Cardiac fibroblast (primary cell): Measurements from ENCODE around the gene SLC48A1.

Source experiments
- DNase-seq, 2 donors: peaks; one replicate each; pipeline versions ENCODE4 v3.0.0 to v3.0.0-alpha.2; 2010; ENCODE audit warnings: low read depth in 2 of 2
- H3K4me3 ChIP-seq, 2 donors: replicated peaks in 1 of 2; 1 replicate in 1 of 2; 2 replicates in 1 of 2; pipeline ENCODE4 v1.5.1; 2011; ENCODE audit warnings: low read depth in 2 of 2, low read length in 2 of 2, mild to moderate bottlenecking in 2 of 2, moderate library complexity in 1 of 2
- TF ChIP-seq, protein P1 (sequence below): IDR thresholded peaks from one replicate; pipeline ENCODE4 v1.5.1; 2011; ENCODE audit warnings: low read depth, mild to moderate bottlenecking, low read length, inconsistent platforms

The SLC48A1 gene

DNA sequence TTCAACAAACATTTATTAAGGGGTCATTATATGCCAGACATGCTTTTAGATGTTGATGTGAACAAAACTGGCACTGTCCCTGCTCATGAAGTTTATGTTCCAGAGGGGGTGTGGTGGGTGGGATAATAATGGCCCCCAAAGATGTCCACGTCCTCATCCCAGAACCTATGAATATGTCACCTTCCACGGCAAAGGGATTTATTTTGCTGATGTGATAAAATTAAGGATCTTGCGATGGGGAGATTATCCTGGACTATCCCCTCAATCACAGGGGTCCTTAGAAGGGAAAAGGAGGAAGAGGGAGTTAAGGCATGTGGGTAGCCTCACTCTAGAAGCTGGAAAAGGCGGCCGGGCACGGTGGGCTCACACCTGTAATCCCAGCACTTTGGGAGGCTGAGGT is 1.7 kb upstream of the SLC48A1 start:
- TF ChIP-seq, protein P1, sequence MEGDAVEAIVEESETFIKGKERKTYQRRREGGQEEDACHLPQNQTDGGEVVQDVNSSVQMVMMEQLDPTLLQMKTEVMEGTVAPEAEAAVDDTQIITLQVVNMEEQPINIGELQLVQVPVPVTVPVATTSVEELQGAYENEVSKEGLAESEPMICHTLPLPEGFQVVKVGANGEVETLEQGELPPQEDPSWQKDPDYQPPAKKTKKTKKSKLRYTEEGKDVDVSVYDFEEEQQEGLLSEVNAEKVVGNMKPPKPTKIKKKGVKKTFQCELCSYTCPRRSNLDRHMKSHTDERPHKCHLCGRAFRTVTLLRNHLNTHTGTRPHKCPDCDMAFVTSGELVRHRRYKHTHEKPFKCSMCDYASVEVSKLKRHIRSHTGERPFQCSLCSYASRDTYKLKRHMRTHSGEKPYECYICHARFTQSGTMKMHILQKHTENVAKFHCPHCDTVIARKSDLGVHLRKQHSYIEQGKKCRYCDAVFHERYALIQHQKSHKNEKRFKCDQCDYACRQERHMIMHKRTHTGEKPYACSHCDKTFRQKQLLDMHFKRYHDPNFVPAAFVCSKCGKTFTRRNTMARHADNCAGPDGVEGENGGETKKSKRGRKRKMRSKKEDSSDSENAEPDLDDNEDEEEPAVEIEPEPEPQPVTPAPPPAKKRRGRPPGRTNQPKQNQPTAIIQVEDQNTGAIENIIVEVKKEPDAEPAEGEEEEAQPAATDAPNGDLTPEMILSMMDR, result no peak
- no peak for DNase-seq
- no peak overlapping the region for H3K4me3 ChIP-seq

DNA sequence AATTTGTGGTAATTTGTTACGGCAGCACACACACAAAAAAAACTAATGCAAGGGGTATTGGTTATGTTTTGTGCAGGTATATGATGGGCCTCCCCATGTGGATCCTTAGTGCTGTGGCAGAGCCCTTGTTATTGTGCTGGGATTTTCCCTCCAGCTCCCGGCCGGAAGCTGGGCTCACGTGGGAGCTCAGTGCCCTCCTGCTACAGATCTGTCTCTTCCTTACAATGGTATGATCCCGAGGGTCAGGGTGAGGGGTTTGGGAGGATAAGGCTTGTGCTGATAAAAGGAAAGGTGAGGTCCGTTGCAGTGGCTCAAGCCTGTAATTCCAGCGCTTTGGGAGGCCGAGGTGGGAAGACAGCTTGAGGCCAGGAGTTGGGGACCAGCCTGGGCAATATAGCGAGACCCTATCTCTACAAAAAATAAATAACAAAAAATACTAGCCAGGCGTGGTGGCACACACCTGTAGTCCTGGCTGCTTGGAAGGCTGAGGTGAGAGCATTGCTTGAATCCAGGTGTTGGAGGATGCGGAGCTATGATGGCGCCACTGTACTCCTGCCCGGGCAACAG is 861 bp upstream of the SLC48A1 start:
- H3K4me3 ChIP-seq, result no peak overlapping the region
- TF ChIP-seq, protein P1, result no peak
- no peak for DNase-seq

DNA sequence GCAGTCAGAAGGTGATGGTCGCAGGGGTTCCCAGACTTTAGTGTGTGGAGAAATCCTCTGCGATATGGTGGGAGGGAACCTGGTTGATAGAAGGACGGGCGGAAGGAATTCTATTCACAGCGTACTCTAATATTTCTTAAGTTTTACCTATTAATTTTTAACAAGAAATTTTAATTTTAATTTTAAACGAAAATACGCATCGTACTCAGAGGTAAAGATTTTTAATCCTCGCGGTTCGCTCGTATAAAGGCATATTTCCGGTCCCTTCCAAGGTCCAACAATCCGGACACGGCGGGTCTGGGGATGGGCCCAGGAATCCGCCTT is 338 bp upstream of the SLC48A1 start:
- H3K4me3 ChIP-seq, result peak overlapping the region; percentile 46 to 64
- no peak for DNase-seq
- TF ChIP-seq, protein P1, result no peak

DNA sequence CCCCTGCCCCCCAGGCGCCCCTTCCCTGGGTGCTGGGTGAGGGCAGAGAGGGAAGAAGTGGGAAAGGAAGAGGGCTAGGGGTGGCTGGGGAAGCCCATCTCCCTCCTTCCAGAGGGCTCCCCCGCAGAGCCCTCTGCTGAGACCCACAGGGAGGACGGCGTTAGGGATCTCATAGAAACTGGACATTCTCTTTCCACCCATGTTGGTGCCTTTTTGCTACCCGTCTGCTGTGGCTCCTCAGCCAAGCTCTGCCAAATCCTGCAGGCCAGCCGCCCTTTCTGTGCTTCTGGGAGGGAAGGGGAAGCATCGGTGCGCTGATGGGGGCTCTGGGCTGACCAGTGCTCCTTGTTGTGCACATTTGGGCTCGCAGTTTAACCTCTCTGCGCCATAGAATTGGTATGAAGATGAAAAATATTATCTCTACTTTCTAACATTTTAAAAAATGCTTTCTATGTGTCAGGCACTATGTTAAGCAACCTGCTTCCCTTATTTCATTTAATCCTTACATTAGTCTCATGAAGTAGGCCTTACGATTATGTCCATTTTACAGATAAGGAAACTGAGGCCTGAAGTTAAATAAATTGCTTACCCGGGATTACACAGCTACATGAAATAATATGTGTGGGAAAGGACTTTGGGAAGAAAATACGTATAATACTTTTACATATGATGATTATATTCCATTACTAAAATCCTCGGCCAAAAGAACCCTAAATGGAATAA is 981 bp downstream of the SLC48A1 start:
- H3K4me3 ChIP-seq, result peak overlapping the region; percentile 63 to 64
- DNase-seq, result no peak
- TF ChIP-seq, protein P1, result no peak

DNA sequence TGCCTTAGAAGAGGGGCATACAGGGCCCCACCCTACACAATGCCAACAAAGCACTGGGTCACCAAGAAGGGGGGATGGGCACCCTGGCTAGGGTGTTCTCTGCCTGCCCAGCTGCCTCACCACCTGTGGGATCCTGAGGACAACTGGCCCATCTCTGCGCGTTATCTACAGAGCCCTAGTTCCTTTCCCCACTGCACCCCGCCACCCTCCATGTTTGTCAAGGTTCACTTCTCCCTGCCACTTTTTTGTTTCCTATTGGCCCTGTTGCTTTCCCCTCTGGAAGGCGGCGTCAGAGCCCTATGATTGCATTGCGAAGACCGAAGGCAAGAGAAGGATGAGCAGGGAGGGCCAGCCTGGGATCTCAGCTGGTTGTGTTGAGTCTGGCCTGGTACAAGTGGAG is 1.6 kb downstream of the SLC48A1 start:
- DNase-seq, result no peak
- no peak overlapping the region for H3K4me3 ChIP-seq
- TF ChIP-seq, protein P1, result no peak

DNA sequence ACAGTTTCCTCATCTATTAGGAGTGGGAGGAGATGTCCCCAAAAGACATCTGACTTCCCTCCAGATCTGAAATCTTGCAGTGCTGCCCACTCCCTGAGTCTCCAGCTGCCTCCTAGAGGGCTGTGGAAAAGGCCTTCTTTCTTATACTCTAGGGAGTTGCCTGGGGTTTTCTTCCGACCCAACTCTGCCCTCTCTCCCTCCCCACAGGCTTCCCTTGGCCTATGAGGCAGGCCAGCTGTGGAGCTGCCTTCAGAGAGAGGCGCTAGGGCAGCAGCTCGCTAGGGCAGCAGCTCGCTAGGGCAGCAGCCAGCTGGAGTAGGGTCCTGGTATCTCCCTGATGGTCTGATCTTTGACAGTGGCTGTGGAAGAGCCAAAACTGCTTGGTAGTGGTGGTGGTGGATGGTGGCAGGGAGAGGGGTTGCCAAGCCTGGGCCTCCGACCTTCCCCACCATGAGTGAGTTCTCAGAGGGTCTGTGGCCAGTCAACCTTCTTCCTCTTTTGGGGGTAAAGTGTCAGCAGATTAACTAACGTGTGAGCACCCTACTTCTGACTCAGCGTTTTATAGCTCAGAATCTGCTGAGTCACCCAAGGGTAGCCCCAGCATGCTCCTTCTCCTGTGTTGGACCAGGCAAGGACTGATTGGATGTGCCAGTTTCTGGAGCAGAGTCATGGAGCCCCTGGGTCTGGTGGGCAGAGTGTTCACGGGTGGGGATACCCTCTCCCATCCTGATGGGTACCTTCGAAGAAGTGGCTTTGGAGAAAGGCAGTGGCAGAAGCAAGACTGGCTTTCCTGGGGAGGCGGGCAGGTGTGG is 2.3 kb downstream of the SLC48A1 start:
- H3K4me3 ChIP-seq, result no peak overlapping the region

More for the DNA sequence above, 2.3 kb downstream of the SLC48A1 start:
- peak; percentile 58 to 60 for DNase-seq
- TF ChIP-seq, protein P1, result no peak
